Measurements from ENCODE around the gene WRNIP1.

Gene WRNIP1

DNA sequence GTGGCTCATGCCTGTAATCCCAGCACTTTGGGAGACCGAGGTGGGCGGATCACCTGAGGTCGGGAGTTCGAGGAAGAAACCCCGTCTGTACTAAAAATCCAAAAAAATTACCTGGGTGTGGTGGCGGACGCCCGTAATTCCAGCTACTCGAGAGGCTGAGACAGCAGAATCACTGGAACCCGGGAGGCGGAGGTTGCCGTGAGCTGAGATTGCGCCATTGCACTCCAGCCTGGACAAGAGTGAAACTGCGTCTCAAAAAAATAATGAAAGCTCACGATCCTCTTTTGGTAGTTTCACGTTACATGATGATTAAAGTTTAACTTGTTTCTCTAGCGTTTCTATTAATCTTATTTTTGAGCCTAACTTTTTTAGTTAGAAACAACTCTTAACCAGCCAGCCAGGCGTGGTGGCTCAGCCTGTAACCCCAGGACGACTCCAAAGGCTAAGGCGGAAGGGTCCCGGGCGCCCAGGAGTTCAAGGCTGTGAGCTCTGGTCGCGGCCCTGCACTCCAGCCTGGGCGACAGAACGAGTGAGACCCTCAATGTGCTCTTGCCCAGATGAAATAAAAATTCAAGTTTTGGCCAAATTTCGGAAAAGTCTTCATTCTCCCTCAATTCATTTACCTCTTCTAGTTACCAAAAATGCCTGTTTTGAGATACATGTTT lies 1.2 kb upstream of the WRNIP1 start:
- DNase-seq: no peak

GRCh38 chr6:2764610-2765165 lies 505 bp upstream of the WRNIP1 start:
- DNase-seq: peak; percentile 72

GRCh38 chr6:2765896-2766766 lies 938 bp downstream of the WRNIP1 start:
- peak; percentile 72 for DNase-seq

- peak; percentile 32 for DNase-seq
These were observed 1.8 kb downstream of the WRNIP1 start for GRCh38 chr6:2766767-2767656.

DNA sequence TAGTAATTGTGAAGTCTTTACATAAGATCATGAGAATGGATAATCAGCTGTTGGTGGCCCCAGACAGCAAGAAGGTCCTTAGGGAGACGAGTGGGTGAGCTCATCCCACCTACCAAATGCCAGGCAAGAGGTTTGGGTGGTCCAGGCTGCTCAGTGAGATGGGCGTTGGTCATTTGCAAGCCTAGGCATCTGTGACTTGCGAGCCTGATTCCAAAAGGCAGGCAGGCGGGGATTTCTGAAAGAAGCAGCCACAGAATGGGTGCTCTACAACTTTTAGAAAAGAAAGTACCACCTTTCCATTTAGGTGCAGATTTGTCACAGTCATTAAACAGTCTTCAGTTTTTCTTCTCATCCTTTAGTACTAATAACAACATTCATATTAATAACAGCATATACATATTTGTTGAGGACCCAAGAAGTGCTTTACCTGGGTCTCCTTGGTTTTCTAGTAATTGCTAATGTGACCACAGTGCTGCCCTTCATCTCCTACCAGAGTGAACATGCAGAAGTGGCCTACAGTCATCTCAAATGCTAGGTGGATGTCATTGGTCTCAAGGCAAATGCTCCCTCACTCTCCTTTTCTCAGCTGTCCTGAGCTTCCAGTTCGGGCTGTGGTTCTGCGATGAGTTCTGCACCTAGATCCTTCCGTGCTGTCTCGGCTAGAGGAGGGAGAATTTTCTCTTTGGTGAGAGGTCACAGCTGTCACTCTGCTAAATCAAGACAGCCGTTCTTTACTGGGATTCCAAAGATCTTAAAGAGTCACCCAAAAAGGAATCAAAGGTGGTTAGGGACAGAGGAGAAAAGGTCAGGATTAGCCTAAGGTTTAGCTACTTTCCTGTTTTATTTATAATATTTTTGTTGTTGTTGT lies 2.7 kb downstream of the WRNIP1 start:
- peak; percentile 32 for DNase-seq

GRCh38 chr6:2768696-2769095 lies 3.5 kb downstream of the WRNIP1 start:
- no peak for DNase-seq

- DNase-seq: peak; percentile 87
These were observed 5.0 kb downstream of the WRNIP1 start for GRCh38 chr6:2770171-2770570.

- no peak for DNase-seq
These were observed 5.9 kb downstream of the WRNIP1 start for GRCh38 chr6:2771079-2771478.

- no peak for DNase-seq
These were observed 7.6 kb downstream of the WRNIP1 start for GRCh38 chr6:2772840-2773239.

- no peak for DNase-seq
These were observed 8.3 kb downstream of the WRNIP1 start for GRCh38 chr6:2773449-2773848.

GRCh38 chr6:2775003-2775402 lies 9.8 kb downstream of the WRNIP1 start:
- DNase-seq: no peak

- no peak for DNase-seq
These were observed 12.1 kb downstream of the WRNIP1 start for GRCh38 chr6:2777249-2777648.

GRCh38 chr6:2780102-2780737 lies 15.0 kb downstream of the WRNIP1 start:
- no peak for DNase-seq

- DNase-seq: no peak
These were observed 16.6 kb downstream of the WRNIP1 start for GRCh38 chr6:2781685-2782355.

DNA sequence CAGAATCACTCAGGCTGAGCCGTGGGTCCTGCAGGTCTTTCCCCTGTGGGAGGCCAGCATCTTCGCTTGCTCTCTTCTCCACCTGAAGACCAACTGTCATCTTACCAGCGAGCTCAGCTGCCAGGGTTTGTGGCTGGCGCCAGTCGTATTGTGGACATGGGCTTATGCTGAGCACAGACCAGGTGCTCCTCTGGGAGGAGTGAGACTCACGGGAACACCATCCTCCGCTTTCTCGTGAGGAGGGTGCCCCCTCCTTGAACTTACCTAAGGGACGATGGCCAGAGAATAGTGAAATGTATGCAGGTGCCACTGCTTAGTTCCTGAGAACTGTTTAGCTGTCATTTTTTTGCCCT lies 17.1 kb downstream of the WRNIP1 start:
- no peak for DNase-seq

GRCh38 chr6:2782825-2783187 lies 17.6 kb downstream of the WRNIP1 start:
- peak; percentile 83 for DNase-seq

GRCh38 chr6:2783188-2783963 lies 18.2 kb downstream of the WRNIP1 start:
- peak; percentile 83 for DNase-seq

- no peak for DNase-seq
These were observed 18.9 kb downstream of the WRNIP1 start for GRCh38 chr6:2784061-2784460.

- DNase-seq: no peak
These were observed 19.7 kb downstream of the WRNIP1 start for GRCh38 chr6:2784930-2785329.

DNA sequence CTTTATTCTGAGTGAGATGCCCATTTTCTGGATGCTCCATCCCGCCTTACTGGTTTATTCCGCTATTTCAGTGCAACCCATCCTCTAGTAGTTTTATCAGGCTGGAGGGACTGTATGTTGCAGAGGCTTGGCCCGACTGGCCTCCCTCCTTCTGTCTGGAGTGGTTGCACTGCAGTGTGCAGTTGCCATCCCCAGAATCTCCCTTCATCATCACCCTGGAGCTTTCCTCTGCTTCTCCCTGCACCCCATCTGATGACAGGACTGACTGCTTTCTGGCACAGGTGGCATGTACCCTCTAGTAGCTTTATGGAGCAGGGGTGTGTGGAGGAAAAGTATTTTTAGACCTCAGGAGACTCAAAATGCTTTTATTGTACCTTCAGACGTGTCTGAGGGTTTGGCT lies 21.1 kb downstream of the WRNIP1 start:
- no peak for DNase-seq

Measured in NCI-H82 (cell line).